Caco-2 (cell line): ENCODE results near the gene SETD1B. TPM values are rescaled to one million over a fixed set of nuclear protein-coding genes. Genes with fewer than 3 reads are reported as not detected.

ENCODE experiments used
- BruUV-seq: library from RNA; stranded (reverse); fragments of 400-500 nt; replicated peaks from 2 replicates; lab custom pipeline; 2021; lab: Mats Ljungman, UMichigan
- CTCF ChIA-PET: fragments of 300-600 bp; sonication (Branson Sonifier 250); formaldehyde crosslinking; loops from one replicate; lab custom pipeline; 2022; ENCODE audit warnings: antibody characterized with exemption; lab: Charles Lee
- POLR2A ChIA-PET: fragments of 300-600 bp; sonication (Branson Sonifier 250); formaldehyde crosslinking; loops from one replicate; lab custom pipeline; 2022; ENCODE audit warnings: antibody characterized with exemption; lab: Charles Lee
- DNase-seq, 2 experiments: peaks; one replicate each; pipeline versions ENCODE4 v3.0.0 to v3.0.0-alpha.2; 2020 to 2022
- H3K27me3 ChIP-seq: replicated peaks from 2 replicates; pipeline ENCODE4 v1.6.0; 2011; ENCODE audit warnings: low read length; ENCODE audit not compliant: control insufficient read depth, insufficient read depth
- H3K36me3 ChIP-seq: 2 replicates; pipeline ENCODE4 v1.5.1; 2011; ENCODE audit warnings: low read length; ENCODE audit not compliant: control insufficient read depth, insufficient read depth
- H3K4me1 ChIP-seq: fragments of 250-450 bp; sonication (Bioruptor Pico); 2 replicates; pipeline ENCODE4 v1.5.1; 2020; ENCODE audit warnings: mild to moderate bottlenecking
- H3K4me3 ChIP-seq: 2 replicates; pipeline ENCODE4 v1.5.1; 2011; ENCODE audit warnings: low read depth, mild to moderate bottlenecking, control low read depth, low read length
- H3K9me3 ChIP-seq: fragments of 250-450 bp; sonication (Bioruptor Pico); 2 replicates; pipeline ENCODE4 v1.5.1; 2020; ENCODE audit warnings: mild to moderate bottlenecking, moderate library complexity
- H3K27ac Mint-ChIP-seq: one replicate; pipeline ENCODE4 v1.8.0; 2022; ENCODE audit warnings: mixed read lengths; ENCODE audit not compliant: unreplicated experiment
- H3K27me3 Mint-ChIP-seq: one replicate; pipeline ENCODE4 v1.8.0; 2022; ENCODE audit warnings: mixed read lengths; ENCODE audit not compliant: insufficient read depth, unreplicated experiment
- H3K36me3 Mint-ChIP-seq: one replicate; pipeline ENCODE4 v1.8.0; 2022; ENCODE audit warnings: mild to moderate bottlenecking, mixed read lengths; ENCODE audit not compliant: insufficient read depth, unreplicated experiment
- H3K4me1 Mint-ChIP-seq: one replicate; pipeline ENCODE4 v1.8.0; 2022; ENCODE audit warnings: low read depth, mixed read lengths; ENCODE audit not compliant: unreplicated experiment
- H3K4me3 Mint-ChIP-seq: one replicate; pipeline ENCODE4 v1.8.0; 2022; ENCODE audit warnings: mild to moderate bottlenecking, moderate library complexity, mixed read lengths; ENCODE audit not compliant: unreplicated experiment
- H3K9me3 Mint-ChIP-seq: one replicate; pipeline ENCODE4 v1.8.0; 2022; ENCODE audit warnings: mixed read lengths; ENCODE audit not compliant: unreplicated experiment
- intact Hi-C: fragments of 100-400 bp; cut with micrococcal nuclease; formaldehyde crosslinking; loops from one replicate; pipeline ENCODE4 v1.10.0; 2022; ENCODE audit not compliant: unreplicated experiment
- total RNA-seq: library from RNA; stranded (reverse); gene quantifications from 2 replicates; pipeline ENCODE4 v1.2.3, GENCODE V29; 2022
- TF ChIP-seq, protein P1 (sequence below), 2 experiments: fragments of 200-600 bp in 1 of 2; IDR thresholded peaks; 1 replicate in 1 of 2; 2 replicates in 1 of 2; pipeline versions ENCODE4 v1.5.1 to v1.8.0; 2011 to 2022; ENCODE audit warnings: antibody characterized with exemption in 1 of 2, control low read depth in 1 of 2, inconsistent platforms in 1 of 2, low read depth in 1 of 2, low read length in 1 of 2, mild to moderate bottlenecking in 1 of 2, moderate library complexity in 1 of 2; ENCODE audit not compliant: insufficient read depth in 1 of 2, severe bottlenecking in 1 of 2, unreplicated experiment in 1 of 2

SETD1B gene
- total RNA-seq, 1 experiment from 2014 or later: 16.8 TPM

DNA sequence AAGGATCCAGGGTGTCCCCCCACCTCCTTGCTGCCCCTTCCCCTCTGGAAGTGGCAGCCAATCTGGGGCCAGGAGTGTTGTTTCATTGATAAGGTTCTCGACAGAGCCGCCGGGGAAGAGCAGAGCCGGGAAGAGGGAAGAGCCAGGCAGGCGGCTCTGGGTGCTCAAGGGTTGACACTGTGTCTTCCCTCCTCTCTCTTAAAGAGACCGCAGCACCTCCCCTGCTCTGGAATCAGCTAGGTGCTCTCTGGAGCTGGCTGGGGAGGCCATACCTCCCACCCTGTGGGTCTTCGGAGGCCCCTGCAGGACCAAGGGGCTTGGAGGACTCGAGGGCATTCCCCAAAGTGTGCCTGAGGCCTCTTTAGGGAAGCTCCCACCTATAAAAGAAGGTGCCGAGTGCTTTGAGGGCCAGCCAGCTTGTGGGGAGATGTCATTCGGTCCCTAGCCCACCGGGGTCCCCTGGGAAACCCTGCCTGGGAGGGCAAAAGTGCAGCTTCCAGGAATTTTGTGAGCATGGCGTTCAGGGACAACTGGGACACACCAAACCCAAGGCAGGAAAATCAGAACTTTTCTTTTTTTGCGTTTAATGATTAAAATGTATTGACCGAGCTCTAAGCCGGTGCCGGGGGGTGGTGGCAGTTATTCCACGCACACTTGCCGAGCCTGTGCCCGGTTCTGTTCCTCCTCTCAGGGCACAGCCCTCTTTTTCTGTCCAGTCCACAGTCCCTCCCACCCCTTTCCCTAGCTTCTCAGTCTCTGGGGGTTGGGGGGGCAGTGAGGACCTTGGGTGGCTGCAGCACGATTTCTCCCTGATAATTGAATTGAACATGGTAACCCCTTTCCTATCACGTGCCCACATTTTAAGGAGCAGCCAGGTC, 3.0 kb downstream of the SETD1B start:
- H3K9me3 Mint-ChIP-seq: no peaks in the 10 kb centered on the region
- peak overlapping the region; percentile 79 for H3K4me3 Mint-ChIP-seq
- H3K36me3 Mint-ChIP-seq: peaks cover 44% of the 10 kb centered on the region
- no TSS peak for BruUV-seq
- H3K9me3 ChIP-seq: no peaks in the 10 kb centered on the region
- intact Hi-C loops: loop anchor here (10.0 kb wide), 1 partner anchor 728 kb away; no protein-coding TSS in a partner anchor
- H3K36me3 ChIP-seq: no peaks in the 10 kb centered on the region; the same call in 1 of the 2 replicates
- H3K4me3 ChIP-seq: no peak overlapping the region; the same call in 1 of the 2 replicates
- CTCF ChIA-PET: interaction anchor here (0.6 to 1.0 kb wide), 3 partner anchors 10 to 13 kb away, joined by 3 to 6 read pairs (median 5); partner anchors contain the start of gene RHOF
- no peaks in the 10 kb centered on the region for H3K27me3 ChIP-seq
- H3K4me1 Mint-ChIP-seq: peaks cover 8% of the 10 kb centered on the region
- H3K27ac Mint-ChIP-seq: peak overlapping the region; percentile 9
- POLR2A ChIA-PET: interaction anchor here (1.1 kb wide), 1 partner anchor 11 kb away, joined by 3 read pairs; no protein-coding TSS in a partner anchor
- peaks cover 13% of the 10 kb centered on the region for H3K4me1 ChIP-seq
- peak in 1 of 2 experiments; percentile 26 for DNase-seq
- TF ChIP-seq, protein P1, sequence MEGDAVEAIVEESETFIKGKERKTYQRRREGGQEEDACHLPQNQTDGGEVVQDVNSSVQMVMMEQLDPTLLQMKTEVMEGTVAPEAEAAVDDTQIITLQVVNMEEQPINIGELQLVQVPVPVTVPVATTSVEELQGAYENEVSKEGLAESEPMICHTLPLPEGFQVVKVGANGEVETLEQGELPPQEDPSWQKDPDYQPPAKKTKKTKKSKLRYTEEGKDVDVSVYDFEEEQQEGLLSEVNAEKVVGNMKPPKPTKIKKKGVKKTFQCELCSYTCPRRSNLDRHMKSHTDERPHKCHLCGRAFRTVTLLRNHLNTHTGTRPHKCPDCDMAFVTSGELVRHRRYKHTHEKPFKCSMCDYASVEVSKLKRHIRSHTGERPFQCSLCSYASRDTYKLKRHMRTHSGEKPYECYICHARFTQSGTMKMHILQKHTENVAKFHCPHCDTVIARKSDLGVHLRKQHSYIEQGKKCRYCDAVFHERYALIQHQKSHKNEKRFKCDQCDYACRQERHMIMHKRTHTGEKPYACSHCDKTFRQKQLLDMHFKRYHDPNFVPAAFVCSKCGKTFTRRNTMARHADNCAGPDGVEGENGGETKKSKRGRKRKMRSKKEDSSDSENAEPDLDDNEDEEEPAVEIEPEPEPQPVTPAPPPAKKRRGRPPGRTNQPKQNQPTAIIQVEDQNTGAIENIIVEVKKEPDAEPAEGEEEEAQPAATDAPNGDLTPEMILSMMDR (IDR thresholded peaks at IDR 0.05; ENCODE audit: insufficient read depth in 1 of 2, low read depth in 1 of 2, low read length in 1 of 2, severe bottlenecking in 1 of 2, unreplicated experiment in 1 of 2): no peak
- no peaks in the 10 kb centered on the region for H3K27me3 Mint-ChIP-seq

DNA sequence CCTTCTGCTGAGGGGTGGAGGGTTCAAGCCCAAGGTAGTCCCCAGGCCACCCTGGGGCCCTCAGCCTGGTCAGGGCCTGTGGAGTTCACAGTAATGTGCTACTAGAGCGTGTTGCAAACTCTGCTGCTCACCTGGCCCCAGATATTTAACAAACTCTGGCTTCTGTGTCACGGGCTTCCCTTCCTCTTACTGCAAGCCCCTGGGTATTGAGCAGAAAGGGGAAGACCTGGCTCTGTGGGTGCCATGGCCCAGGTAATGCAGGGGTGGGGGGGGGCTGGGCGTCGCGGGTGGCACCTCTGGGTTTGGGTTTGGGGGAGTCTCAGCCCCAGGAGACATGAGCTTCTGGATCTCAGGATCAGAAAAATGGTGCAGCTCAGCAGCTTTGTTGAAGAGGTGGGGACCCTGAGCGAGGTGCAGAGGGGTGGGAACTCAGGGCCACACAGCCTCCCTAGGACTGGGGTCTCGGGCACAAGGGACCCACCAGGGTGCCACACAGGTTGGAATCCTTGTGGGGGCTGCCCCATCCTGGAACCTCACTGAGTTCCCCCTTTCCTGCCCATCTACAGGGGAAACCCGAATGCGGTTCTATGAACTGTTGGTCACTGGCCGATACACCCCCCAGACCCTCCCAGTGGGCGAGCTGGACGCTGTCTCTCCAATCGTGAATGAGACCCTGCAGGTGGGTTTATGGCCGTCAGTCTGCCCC, 4.0 kb downstream of the SETD1B start:
- peaks cover 21% of the 10 kb centered on the region for H3K4me1 ChIP-seq
- ChIA-PET CTCF (interaction anchor here (1.0 kb wide), 1 partner anchor 14 kb away, joined by 3 read pairs; no protein-coding TSS in a partner anchor), POLR2A (interaction anchor here (0.6 to 1.1 kb wide), 2 partner anchors 12 to 20 kb away, joined by 3 to 6 read pairs; no protein-coding TSS in a partner anchor)
- H3K4me1 Mint-ChIP-seq: peaks cover 8% of the 10 kb centered on the region
- peaks cover 43% of the 10 kb centered on the region for H3K36me3 Mint-ChIP-seq
- no peaks in the 10 kb centered on the region for H3K27me3 Mint-ChIP-seq
- H3K27ac Mint-ChIP-seq: no peak overlapping the region
- no peak overlapping the region for H3K4me3 ChIP-seq
- intact Hi-C loops: loop anchor here (10.0 kb wide), 1 partner anchor 727 kb away; no protein-coding TSS in a partner anchor
- no TSS peak for BruUV-seq
- TF ChIP-seq, protein P1 (IDR thresholded peaks at IDR 0.05; ENCODE audit: insufficient read depth in 1 of 2, low read depth in 1 of 2, low read length in 1 of 2, severe bottlenecking in 1 of 2, unreplicated experiment in 1 of 2): no peak
- no peak for DNase-seq
- H3K9me3 Mint-ChIP-seq: no peaks in the 10 kb centered on the region
- no peaks in the 10 kb centered on the region for H3K27me3 ChIP-seq
- no peak overlapping the region for H3K4me3 Mint-ChIP-seq
- no peaks in the 10 kb centered on the region for H3K9me3 ChIP-seq
- H3K36me3 ChIP-seq: no peaks in the 10 kb centered on the region; the same call in 1 of the 2 replicates

DNA sequence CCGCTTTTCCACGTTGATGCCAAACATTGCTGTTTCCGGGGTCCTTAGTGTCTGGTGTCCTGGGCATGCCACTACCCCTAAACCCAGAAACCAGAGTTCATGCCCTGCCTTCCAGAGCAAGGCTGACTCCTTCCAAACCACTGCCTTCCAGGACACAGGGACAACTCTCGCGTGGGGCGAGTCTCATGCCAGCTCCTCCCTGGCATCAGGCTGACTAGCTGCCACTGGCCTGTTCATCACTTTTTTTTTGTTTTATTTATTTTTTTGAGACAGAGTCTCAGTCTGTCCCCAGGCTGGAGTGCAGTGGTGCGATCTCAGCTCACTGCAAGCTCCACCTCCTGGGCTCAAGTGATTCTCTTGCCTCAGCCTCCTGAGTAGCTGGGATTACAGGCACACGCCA, 4.8 kb downstream of the SETD1B start:
- H3K27ac Mint-ChIP-seq: no peak overlapping the region
- H3K27me3 ChIP-seq: no peaks in the 10 kb centered on the region
- BruUV-seq: no TSS peak
- H3K27me3 Mint-ChIP-seq: no peaks in the 10 kb centered on the region
- no peaks in the 10 kb centered on the region for H3K9me3 ChIP-seq
- intact Hi-C loops: loop anchor here (10.0 kb wide), 1 partner anchor 726 kb away; no protein-coding TSS in a partner anchor
- DNase-seq: no peak
- TF ChIP-seq, protein P1 (IDR thresholded peaks at IDR 0.05; ENCODE audit: insufficient read depth in 1 of 2, low read depth in 1 of 2, low read length in 1 of 2, severe bottlenecking in 1 of 2, unreplicated experiment in 1 of 2): no peak
- H3K36me3 Mint-ChIP-seq: peaks cover 41% of the 10 kb centered on the region
- ChIA-PET POLR2A (interaction anchor here (0.6 kb wide), 1 partner anchor 21 kb away, joined by 6 read pairs; no protein-coding TSS in a partner anchor), CTCF (interaction anchor here (1.0 kb wide), 1 partner anchor 14 kb away, joined by 3 read pairs; no protein-coding TSS in a partner anchor)
- peaks cover 14% of the 10 kb centered on the region for H3K4me1 Mint-ChIP-seq
- peaks cover 21% of the 10 kb centered on the region for H3K4me1 ChIP-seq
- H3K36me3 ChIP-seq: no peaks in the 10 kb centered on the region; the same call in 1 of the 2 replicates
- H3K9me3 Mint-ChIP-seq: no peaks in the 10 kb centered on the region
- H3K4me3 ChIP-seq: no peak overlapping the region
- no peak overlapping the region for H3K4me3 Mint-ChIP-seq
